ENCODE measurements around the gene GRID2. TPM values are rescaled to one million over a fixed set of nuclear protein-coding genes. Genes with fewer than 3 reads are reported as not detected.

The GRID2 gene
- total and polyA plus RNA-seq, 2 of the 13 experiments (the other 11 are each of a cell fraction or from before 2014, with no cell fraction given): not detected

DNA sequence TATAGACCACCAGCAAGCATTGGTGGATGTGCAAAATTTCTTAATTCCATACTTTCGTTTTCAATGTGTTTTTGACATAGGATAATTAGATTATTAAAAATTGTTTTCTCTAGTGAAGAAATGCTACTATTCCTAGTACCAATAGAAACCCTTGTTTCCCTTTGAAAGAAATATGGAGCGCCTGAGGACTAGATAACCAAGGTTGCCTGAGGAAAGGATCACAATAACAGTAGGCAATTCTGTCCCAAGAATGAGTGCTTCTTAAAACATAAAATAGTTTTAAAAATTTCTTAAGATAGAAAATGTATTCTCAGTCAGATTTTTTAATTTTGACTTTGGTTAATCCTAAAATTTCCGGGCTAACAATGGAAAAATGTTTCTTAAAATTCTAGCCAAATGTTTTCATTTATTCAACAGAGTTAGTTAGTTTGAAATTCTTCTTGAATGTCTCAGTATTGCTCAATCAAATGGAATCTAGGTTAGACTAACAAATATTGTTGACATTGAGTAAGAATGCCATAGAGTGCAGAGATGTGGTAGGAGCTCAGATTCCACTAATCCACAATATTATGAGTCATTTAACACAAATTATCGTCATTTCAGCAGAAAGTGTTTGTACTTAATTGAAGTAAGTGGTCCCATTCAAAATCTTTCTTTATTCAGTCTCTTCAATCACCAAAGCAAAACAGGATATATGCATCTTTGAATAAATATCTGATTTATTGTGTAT lies 666.0 kb downstream of the GRID2 start (continued):
- TF ChIP-seq ZNF552 (CRISPR knock-in tag; IDR thresholded peaks at IDR 0.05; ENCODE audit: borderline replicate concordance) (no peak), ZNF790 (CRISPR knock-in tag; IDR thresholded peaks at IDR 0.05; ENCODE audit: borderline replicate concordance) (no peak), TSC22D2 (CRISPR knock-in tag; IDR thresholded peaks at IDR 0.05; ENCODE audit: borderline replicate concordance) (no peak), TGIF2 (CRISPR knock-in tag; IDR thresholded peaks at IDR 0.05) (no peak), FOXA1 (IDR thresholded peaks at IDR 0.05) (0 out of 2 replicates have a peak, but pooled peaks have one; percentile 18), FOXA1 (CRISPR knock-in tag; IDR thresholded peaks at IDR 0.05) (peak; percentile 83), ERF (CRISPR knock-in tag; IDR thresholded peaks at IDR 0.05) (peak; percentile 54; the same call in 1 of the 2 replicates), CENPT (CRISPR knock-in tag; IDR thresholded peaks at IDR 0.05; ENCODE audit: low read depth) (no peak), KDM4B (CRISPR knock-in tag; IDR thresholded peaks at IDR 0.05) (no peak), CHD2 (IDR thresholded peaks at IDR 0.05; ENCODE audit: low read depth, low read length) (no peak), ATM (IDR thresholded peaks at IDR 0.05; ENCODE audit: borderline replicate concordance) (no peak), MED8 (CRISPR knock-in tag; IDR thresholded peaks at IDR 0.05; ENCODE audit: insufficient replicate concordance) (no peak), CHD4 (IDR thresholded peaks at IDR 0.05; ENCODE audit: borderline replicate concordance, low read length) (no peak), RELA (CRISPR knock-in tag; IDR thresholded peaks at IDR 0.05) (no peak), ZNF672 (CRISPR knock-in tag; IDR thresholded peaks at IDR 0.05) (no peak), PTBP1 (IDR thresholded peaks at IDR 0.05; ENCODE audit: low read depth, low read length, poor library complexity, severe bottlenecking) (no peak), ZNF780A (CRISPR knock-in tag; IDR thresholded peaks at IDR 0.05) (no peak), KDM1A (CRISPR knock-in tag; IDR thresholded peaks at IDR 0.05) (peak; percentile 44; the same call in 1 of the 2 replicates), DPF2 (CRISPR knock-in tag; IDR thresholded peaks at IDR 0.05; ENCODE audit: borderline replicate concordance, low read depth) (peak; percentile 60; the same call in 1 of the 2 replicates), ETV5 (CRISPR knock-in tag; IDR thresholded peaks at IDR 0.05; ENCODE audit: borderline replicate concordance) (no peak), ZNF34 (CRISPR knock-in tag; IDR thresholded peaks at IDR 0.05; ENCODE audit: borderline replicate concordance) (no peak), HNF4A (CRISPR knock-in tag; IDR thresholded peaks at IDR 0.05) (peak; percentile 49; the same call in 1 of the 2 replicates)
- TF ChIP-seq, protein P1, sequence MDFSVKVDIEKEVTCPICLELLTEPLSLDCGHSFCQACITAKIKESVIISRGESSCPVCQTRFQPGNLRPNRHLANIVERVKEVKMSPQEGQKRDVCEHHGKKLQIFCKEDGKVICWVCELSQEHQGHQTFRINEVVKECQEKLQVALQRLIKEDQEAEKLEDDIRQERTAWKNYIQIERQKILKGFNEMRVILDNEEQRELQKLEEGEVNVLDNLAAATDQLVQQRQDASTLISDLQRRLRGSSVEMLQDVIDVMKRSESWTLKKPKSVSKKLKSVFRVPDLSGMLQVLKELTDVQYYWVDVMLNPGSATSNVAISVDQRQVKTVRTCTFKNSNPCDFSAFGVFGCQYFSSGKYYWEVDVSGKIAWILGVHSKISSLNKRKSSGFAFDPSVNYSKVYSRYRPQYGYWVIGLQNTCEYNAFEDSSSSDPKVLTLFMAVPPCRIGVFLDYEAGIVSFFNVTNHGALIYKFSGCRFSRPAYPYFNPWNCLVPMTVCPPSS (IDR thresholded peaks at IDR 0.05): no peak
- TF ChIP-seq, protein P2, sequence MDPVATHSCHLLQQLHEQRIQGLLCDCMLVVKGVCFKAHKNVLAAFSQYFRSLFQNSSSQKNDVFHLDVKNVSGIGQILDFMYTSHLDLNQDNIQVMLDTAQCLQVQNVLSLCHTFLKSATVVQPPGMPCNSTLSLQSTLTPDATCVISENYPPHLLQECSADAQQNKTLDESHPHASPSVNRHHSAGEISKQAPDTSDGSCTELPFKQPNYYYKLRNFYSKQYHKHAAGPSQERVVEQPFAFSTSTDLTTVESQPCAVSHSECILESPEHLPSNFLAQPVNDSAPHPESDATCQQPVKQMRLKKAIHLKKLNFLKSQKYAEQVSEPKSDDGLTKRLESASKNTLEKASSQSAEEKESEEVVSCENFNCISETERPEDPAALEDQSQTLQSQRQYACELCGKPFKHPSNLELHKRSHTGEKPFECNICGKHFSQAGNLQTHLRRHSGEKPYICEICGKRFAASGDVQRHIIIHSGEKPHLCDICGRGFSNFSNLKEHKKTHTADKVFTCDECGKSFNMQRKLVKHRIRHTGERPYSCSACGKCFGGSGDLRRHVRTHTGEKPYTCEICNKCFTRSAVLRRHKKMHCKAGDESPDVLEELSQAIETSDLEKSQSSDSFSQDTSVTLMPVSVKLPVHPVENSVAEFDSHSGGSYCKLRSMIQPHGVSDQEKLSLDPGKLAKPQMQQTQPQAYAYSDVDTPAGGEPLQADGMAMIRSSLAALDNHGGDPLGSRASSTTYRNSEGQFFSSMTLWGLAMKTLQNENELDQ (CRISPR knock-in tag; IDR thresholded peaks at IDR 0.05; ENCODE audit: borderline replicate concordance): no peak
- TF ChIP-seq, protein P3, sequence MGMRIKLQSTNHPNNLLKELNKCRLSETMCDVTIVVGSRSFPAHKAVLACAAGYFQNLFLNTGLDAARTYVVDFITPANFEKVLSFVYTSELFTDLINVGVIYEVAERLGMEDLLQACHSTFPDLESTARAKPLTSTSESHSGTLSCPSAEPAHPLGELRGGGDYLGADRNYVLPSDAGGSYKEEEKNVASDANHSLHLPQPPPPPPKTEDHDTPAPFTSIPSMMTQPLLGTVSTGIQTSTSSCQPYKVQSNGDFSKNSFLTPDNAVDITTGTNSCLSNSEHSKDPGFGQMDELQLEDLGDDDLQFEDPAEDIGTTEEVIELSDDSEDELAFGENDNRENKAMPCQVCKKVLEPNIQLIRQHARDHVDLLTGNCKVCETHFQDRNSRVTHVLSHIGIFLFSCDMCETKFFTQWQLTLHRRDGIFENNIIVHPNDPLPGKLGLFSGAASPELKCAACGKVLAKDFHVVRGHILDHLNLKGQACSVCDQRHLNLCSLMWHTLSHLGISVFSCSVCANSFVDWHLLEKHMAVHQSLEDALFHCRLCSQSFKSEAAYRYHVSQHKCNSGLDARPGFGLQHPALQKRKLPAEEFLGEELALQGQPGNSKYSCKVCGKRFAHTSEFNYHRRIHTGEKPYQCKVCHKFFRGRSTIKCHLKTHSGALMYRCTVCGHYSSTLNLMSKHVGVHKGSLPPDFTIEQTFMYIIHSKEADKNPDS (CRISPR knock-in tag; IDR thresholded peaks at IDR 0.05): no peak

Measured in HepG2 (cell line).